PC-9 (cell line): ENCODE data around the gene ELK4. TPM values are rescaled to one million over a fixed set of nuclear protein-coding genes. Genes with fewer than 3 reads are reported as not detected.

Experiments used
- BruUV-seq: library from RNA; stranded (reverse); fragments of 400-500 nt; replicated peaks from 2 replicates; lab custom pipeline; 2021; lab: Mats Ljungman, UMichigan
- CTCF ChIA-PET: fragments of 300-600 bp; sonication (Branson Sonifier 250); formaldehyde crosslinking; loops from one replicate; lab custom pipeline; 2022; ENCODE audit warnings: antibody characterized with exemption; lab: Charles Lee
- POLR2A ChIA-PET: fragments of 300-600 bp; sonication (Branson Sonifier 250); formaldehyde crosslinking; loops from one replicate; lab custom pipeline; 2022; ENCODE audit warnings: antibody characterized with exemption; ENCODE audit not compliant: unreplicated experiment; lab: Charles Lee
- DNase-seq, 2 experiments: peaks; one replicate each; pipeline versions ENCODE4 v3.0.0 to v3.0.0-alpha.2; 2015 to 2022; ENCODE audit warnings: mixed read lengths in 1 of 2
- H2AFZ ChIP-seq: fragments of 200-600 bp; sonication (generic); 2 replicates; pipeline ENCODE4 v1.8.1; 2017; ENCODE audit warnings: antibody characterized with exemption
- H3F3A ChIP-seq: fragments of 200-600 bp; sonication (generic); 2 replicates; pipeline ENCODE4 v1.8.1; 2017; ENCODE audit warnings: antibody characterized with exemption, mild to moderate bottlenecking, low read depth; ENCODE audit not compliant: insufficient read depth
- H3K27ac ChIP-seq: fragments of 200-600 bp; sonication (generic); 2 replicates; pipeline ENCODE4 v1.6.1; 2016; ENCODE audit warnings: mixed run types
- H3K27me3 ChIP-seq: fragments of 200-600 bp; sonication (generic); 2 replicates; pipeline ENCODE4 v1.6.1; 2016; ENCODE audit warnings: low read depth, mixed run types; ENCODE audit not compliant: insufficient read depth
- H3K36me3 ChIP-seq: fragments of 200-600 bp; sonication (generic); 2 replicates; pipeline ENCODE4 v1.6.1; 2016; ENCODE audit warnings: low read depth, mixed run types
- H3K4me1 ChIP-seq: fragments of 200-600 bp; sonication (generic); replicated peaks from 2 replicates; pipeline ENCODE4 v1.6.1; 2016; ENCODE audit warnings: mixed run types; ENCODE audit not compliant: insufficient read depth
- H3K4me2 ChIP-seq: fragments of 200-600 bp; sonication (generic); 2 replicates; pipeline ENCODE4 v1.6.1; 2017; ENCODE audit warnings: mixed run types
- H3K4me3 ChIP-seq: fragments of 200-600 bp; sonication (generic); 2 replicates; pipeline ENCODE4 v1.6.1; 2016; ENCODE audit warnings: mixed run types
- H3K79me2 ChIP-seq: fragments of 200-600 bp; sonication (generic); 2 replicates; pipeline ENCODE4 v1.6.1; 2017; ENCODE audit warnings: low read depth, mixed run types
- H3K9me2 ChIP-seq: fragments of 200-600 bp; sonication (generic); 2 replicates; pipeline ENCODE4 v1.8.1; 2017; ENCODE audit warnings: mild to moderate bottlenecking; ENCODE audit not compliant: insufficient read depth
- H3K9me3 ChIP-seq: fragments of 200-600 bp; sonication (generic); 2 replicates; pipeline ENCODE4 v1.8.1; 2016; ENCODE audit warnings: low read depth; ENCODE audit not compliant: insufficient read depth
- H4K20me1 ChIP-seq: fragments of 200-600 bp; sonication (generic); 2 replicates; pipeline ENCODE4 v1.8.1; 2017; ENCODE audit not compliant: insufficient read depth
- EZH2 ChIP-seq: fragments of 200-600 bp; sonication (generic); IDR thresholded peaks from 2 replicates; pipeline ENCODE4 v1.8.0; 2017; ENCODE audit warnings: antibody characterized with exemption, low read depth
- intact Hi-C: fragments of 100-400 bp; cut with micrococcal nuclease; formaldehyde crosslinking; loops from one replicate; pipeline ENCODE4 v1.10.0; 2022; ENCODE audit not compliant: unreplicated experiment
- total RNA-seq: library from RNA; stranded (reverse); gene quantifications from 2 replicates; pipeline ENCODE4 v1.2.3, GENCODE V29; 2021
- TF ChIP-seq, protein P1 (sequence below): fragments of 200-600 bp; sonication (generic); conservative IDR thresholded peaks from 2 replicates; pipeline ENCODE4 v1.6.1; 2017; ENCODE audit warnings: mixed run types, antibody characterized with exemption, mild to moderate bottlenecking, moderate library complexity

The ELK4 gene
- total RNA-seq, 1 experiment from 2014 or later: 48.1 TPM

DNA sequence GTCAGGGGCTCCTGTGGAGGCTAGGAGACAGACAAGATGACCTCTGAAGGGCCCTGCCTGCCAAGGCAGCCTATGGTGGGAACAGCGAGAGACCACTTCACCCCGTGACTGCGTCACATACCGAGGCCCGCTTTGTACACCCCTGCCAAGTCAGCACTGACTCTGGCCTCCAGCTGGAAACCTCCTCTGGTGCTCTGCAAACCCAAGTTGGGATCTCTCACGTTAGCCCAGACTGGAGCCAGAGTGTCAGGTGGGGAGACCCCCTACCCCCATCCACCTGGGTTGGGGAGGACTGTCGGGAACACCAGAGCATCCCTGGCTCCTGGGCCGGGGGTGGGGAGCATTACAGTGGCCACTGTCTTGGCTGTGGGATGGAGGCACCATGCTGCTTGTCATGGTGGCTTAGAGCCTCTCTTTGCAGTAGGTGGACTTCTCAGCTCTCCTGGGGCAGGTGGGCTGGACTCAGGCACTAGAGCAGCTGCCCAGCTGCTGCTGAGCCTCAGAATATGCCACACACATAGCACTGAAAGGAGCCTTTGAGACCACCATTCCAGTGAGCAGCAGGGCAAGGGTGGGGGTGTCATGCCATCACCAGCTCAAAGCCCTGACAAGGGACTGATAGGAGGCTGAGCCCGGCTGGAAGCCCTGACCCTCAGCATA, 50.4 kb downstream of the ELK4 start:
- ChIA-PET CTCF (no interaction called here), POLR2A (no interaction called here)
- DNase-seq: no peak
- Histone ChIP-seq H3F3A (peaks cover 21% of the 10 kb centered on the region), H4K20me1 (no peaks in the 10 kb centered on the region), H3K4me3 (no peak overlapping the region), H3K4me2 (no peak overlapping the region), H3K79me2 (no peaks in the 10 kb centered on the region), H3K4me1 (peaks cover 53% of the 10 kb centered on the region), H3K9me3 (no peaks in the 10 kb centered on the region), H2AFZ (no peak overlapping the region), H3K36me3 (no peaks in the 10 kb centered on the region), H3K9me2 (no peaks in the 10 kb centered on the region), H3K27me3 (no peaks in the 10 kb centered on the region), H3K27ac (no peak overlapping the region)
- BruUV-seq: no TSS peak
- intact Hi-C loops: loop anchor here (10.0 kb wide), 1 partner anchor 333 kb away; no protein-coding TSS in a partner anchor
- TF ChIP-seq EZH2: no peak
- TF ChIP-seq, protein P1, sequence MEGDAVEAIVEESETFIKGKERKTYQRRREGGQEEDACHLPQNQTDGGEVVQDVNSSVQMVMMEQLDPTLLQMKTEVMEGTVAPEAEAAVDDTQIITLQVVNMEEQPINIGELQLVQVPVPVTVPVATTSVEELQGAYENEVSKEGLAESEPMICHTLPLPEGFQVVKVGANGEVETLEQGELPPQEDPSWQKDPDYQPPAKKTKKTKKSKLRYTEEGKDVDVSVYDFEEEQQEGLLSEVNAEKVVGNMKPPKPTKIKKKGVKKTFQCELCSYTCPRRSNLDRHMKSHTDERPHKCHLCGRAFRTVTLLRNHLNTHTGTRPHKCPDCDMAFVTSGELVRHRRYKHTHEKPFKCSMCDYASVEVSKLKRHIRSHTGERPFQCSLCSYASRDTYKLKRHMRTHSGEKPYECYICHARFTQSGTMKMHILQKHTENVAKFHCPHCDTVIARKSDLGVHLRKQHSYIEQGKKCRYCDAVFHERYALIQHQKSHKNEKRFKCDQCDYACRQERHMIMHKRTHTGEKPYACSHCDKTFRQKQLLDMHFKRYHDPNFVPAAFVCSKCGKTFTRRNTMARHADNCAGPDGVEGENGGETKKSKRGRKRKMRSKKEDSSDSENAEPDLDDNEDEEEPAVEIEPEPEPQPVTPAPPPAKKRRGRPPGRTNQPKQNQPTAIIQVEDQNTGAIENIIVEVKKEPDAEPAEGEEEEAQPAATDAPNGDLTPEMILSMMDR: no peak

DNA sequence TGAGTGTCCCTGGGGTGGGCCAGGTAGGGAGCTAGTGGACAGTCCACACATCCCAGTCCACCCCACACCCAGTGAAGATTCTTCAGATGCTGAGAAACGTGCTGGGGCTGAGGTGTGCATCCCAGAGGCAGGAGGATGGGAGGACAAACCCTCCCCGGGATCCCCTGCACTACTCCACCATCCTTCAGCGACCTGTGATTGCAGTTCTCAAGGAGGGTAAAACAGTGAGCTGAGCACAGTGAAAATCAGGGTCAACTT, 51.0 kb downstream of the ELK4 start:
- H3K27ac ChIP-seq: no peak overlapping the region
- H4K20me1 ChIP-seq: no peaks in the 10 kb centered on the region
- BruUV-seq: no TSS peak
- intact Hi-C loops: loop anchor here (10.0 kb wide), 1 partner anchor 334 kb away; no protein-coding TSS in a partner anchor
- H3K4me1 ChIP-seq: peaks cover 51% of the 10 kb centered on the region
- no peaks in the 10 kb centered on the region for H3K9me3 ChIP-seq
- no peak overlapping the region for H3K4me3 ChIP-seq
- no peak overlapping the region for H3K4me2 ChIP-seq
- ChIA-PET CTCF (no interaction called here), POLR2A (no interaction called here)
- peaks cover 21% of the 10 kb centered on the region for H3F3A ChIP-seq
- no peak overlapping the region for H2AFZ ChIP-seq
- DNase-seq: no peak
- H3K36me3 ChIP-seq: no peaks in the 10 kb centered on the region
- H3K27me3 ChIP-seq: no peaks in the 10 kb centered on the region
- no peaks in the 10 kb centered on the region for H3K9me2 ChIP-seq
- TF ChIP-seq EZH2: no peak
- TF ChIP-seq, protein P1: no peak
- no peaks in the 10 kb centered on the region for H3K79me2 ChIP-seq

DNA sequence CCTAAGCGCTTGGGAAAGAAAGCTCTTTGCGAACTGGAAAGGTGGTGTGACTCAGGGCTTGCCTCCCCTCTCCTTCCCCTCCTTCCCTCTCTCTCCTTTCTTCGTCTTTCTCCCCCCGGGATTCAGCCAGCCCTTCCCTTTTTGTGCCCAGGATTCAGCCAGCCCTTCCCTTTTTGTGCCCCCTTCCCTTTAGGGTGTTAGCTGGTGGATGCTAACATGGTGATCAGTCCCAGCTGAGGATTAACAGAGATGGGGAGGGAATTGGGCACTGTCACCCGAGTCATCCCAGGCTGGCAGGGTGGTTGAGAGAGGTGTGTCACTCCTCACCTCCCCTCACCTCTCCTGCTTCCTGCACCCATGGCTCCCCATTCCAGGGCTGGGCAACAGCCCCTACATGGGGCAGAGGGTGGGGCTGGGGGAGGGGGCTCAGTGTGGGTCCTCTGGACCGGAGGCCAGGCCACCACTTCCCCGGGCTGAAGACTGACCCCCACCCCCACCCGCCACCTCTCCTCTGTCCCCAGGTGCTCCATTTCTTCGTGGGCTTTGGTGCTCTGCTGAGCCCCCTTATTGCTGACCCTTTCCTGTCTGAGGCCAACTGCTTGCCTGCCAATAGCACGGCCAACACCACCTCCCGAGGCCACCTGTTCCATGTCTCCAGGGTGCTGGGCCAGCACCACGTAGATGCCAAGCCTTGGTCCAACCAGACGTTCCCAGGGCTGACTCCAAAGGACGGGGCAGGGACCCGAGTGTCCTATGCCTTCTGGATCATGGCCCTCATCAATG, 51.5 kb downstream of the ELK4 start:
- H3K27ac ChIP-seq: no peak overlapping the region

More for the DNA sequence above, 51.5 kb downstream of the ELK4 start:
- Histone ChIP-seq H4K20me1 (no peaks in the 10 kb centered on the region), H3K4me3 (no peak overlapping the region), H3K27me3 (no peaks in the 10 kb centered on the region), H3K36me3 (no peaks in the 10 kb centered on the region), H3K4me2 (peak overlapping the region; percentile 50), H3K4me1 (peaks cover 45% of the 10 kb centered on the region), H3F3A (peaks cover 18% of the 10 kb centered on the region), H2AFZ (no peak overlapping the region), H3K9me3 (no peaks in the 10 kb centered on the region), H3K79me2 (no peaks in the 10 kb centered on the region), H3K9me2 (no peaks in the 10 kb centered on the region)
- ChIA-PET POLR2A (interaction anchor here (0.7 kb wide), 1 partner anchor 231 kb away, joined by 3 read pairs; no protein-coding TSS in a partner anchor), CTCF (interaction anchor here (0.7 to 1.5 kb wide), 6 partner anchors 9 to 39 kb away, joined by 3 to 11 read pairs (median 4); no protein-coding TSS in a partner anchor)
- no TSS peak for BruUV-seq
- TF ChIP-seq, protein P1: no peak
- no peak for TF ChIP-seq EZH2
- DNase-seq: no peak
- intact Hi-C loops: loop anchor here (10.0 kb wide), 1 partner anchor 334 kb away; no protein-coding TSS in a partner anchor
